Activated T-cell treated with anti-CD3 and anti-CD28 coated beads, Interleukin-2, amount 50 U/mL, for 72 hours (primary cell): ENCODE data around the gene SLC27A3. TPM values are rescaled to one million over a fixed set of nuclear protein-coding genes. Genes with fewer than 3 reads are reported as not detected.

Experiments
- ATAC-seq, 2 donors: fragments of 150-1000 bp; cut with Tn5 transposase; replicated peaks in 1 of 2; 2 replicates each; pipeline ENCODE4 v1.10.0; 2021; ENCODE audit warnings: moderate library complexity in 2 of 2, mild to moderate bottlenecking in 1 of 2
- DNase-seq, 2 donors: peaks; one replicate each; pipeline ENCODE4 v3.0.0; 2021 to 2022; ENCODE audit warnings: mixed read lengths in 1 of 2
- H3K27ac Mint-ChIP-seq: one replicate; pipeline ENCODE4 v1.8.0; 2022; ENCODE audit warnings: mild to moderate bottlenecking, moderate library complexity, mixed read lengths
- H3K27me3 Mint-ChIP-seq: one replicate; pipeline ENCODE4 v1.8.0; 2022; ENCODE audit warnings: low read depth, mixed read lengths
- H3K36me3 Mint-ChIP-seq, 2 donors: one replicate each; pipeline ENCODE4 v1.8.0; 2022; ENCODE audit warnings: mixed read lengths in 2 of 2, mild to moderate bottlenecking in 1 of 2; ENCODE audit not compliant: insufficient read depth in 2 of 2
- H3K4me1 Mint-ChIP-seq: one replicate; pipeline ENCODE4 v1.8.0; 2022; ENCODE audit warnings: low read depth, mixed read lengths
- H3K4me3 Mint-ChIP-seq, 2 donors: one replicate each; pipeline ENCODE4 v1.8.0; 2022; ENCODE audit warnings: mild to moderate bottlenecking in 2 of 2, mixed read lengths in 2 of 2, moderate library complexity in 2 of 2
- H3K9me3 Mint-ChIP-seq, 2 donors: one replicate each; pipeline ENCODE4 v1.8.0; 2022; ENCODE audit warnings: mixed read lengths in 2 of 2
- total RNA-seq, 2 donors: library from RNA; stranded (reverse); gene quantifications; one replicate each; pipeline ENCODE4 v1.2.3, GENCODE V29; 2022

The SLC27A3 gene
- total RNA-seq, 2 donors from 2014 or later = 5.6 to 8.3 TPM

DNA sequence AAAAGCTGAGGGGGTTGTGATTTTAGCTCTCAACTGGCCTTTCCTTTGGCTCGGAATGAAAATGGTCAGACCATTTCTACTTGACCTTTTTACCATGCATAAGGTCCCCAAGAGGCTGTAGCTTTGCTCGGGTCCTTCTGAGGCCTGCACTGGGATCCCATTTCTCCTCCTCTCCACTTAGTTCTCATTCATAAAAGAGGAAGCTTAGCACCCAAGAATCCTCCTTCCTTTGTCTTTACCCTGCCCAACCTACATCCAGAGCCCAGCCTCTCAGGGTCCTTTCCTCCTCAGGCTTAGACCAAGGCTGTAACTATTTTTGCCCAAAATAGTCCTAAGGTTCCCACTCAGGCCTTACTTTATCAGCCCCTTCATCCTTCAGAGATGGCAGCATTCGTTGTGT, 6.0 kb upstream of the SLC27A3 start:
- H3K9me3 Mint-ChIP-seq = no peaks in the 10 kb centered on the region
- ATAC-seq (no peak), DNase-seq (no peak)
- H3K27me3 Mint-ChIP-seq = no peaks in the 10 kb centered on the region
- peaks cover 5% of the 10 kb centered on the region for H3K4me1 Mint-ChIP-seq
- H3K36me3 Mint-ChIP-seq = peaks cover 7 to 15% of the 10 kb centered on the region in 2 donors
- no peak overlapping the region for H3K27ac Mint-ChIP-seq
- H3K4me3 Mint-ChIP-seq = no peak overlapping the region

DNA sequence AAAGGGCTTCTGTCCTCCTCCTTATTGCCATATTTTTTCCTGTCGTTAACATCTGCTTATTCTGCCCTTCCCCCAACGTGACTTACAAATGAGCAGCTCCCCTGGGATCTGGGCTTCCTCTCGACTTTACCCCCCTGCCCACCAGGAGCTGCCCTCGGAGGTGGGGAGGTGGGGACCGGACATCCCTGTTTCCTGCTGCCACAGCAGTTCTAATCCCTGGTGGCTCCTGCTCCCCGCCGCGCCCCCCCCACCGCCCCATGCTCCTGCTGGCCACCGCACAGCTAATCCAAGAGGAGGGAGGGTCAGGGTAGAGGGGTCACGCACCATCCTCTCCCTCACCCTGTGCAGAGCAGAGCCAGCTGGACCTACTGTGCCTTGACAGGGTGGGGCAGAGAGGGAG, 4.4 kb upstream of the SLC27A3 start:
- H3K4me1 Mint-ChIP-seq = peaks cover 12% of the 10 kb centered on the region
- no peaks in the 10 kb centered on the region for H3K9me3 Mint-ChIP-seq
- no peaks in the 10 kb centered on the region for H3K27me3 Mint-ChIP-seq
- H3K36me3 Mint-ChIP-seq = peaks cover 6 to 14% of the 10 kb centered on the region in 2 donors
- no peak for DNase-seq
- H3K27ac Mint-ChIP-seq = no peak overlapping the region
- no peak for ATAC-seq
- H3K4me3 Mint-ChIP-seq = no peak overlapping the region

DNA sequence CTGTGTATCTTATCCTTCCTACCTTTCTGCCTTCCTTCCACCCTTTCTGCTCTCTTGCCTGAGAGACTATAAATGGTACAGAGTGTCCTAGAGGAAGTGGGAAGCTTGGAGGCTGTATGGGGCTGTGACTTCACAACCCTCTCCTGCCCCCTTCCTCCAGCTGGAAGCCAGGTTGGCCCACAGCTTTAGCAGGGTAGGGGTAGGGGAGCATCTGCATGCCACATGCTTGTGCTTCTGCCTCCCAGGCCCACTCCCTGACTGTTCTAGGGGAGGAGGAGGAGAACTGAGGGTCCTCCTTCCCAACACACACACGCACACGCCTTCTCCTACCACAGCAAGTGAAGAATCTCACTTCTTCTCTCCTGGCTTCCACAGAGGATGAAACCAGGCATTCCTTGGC, 3.9 kb upstream of the SLC27A3 start:
- Mint-ChIP-seq H3K4me1 (peaks cover 15% of the 10 kb centered on the region), H3K27ac (no peak overlapping the region), H3K27me3 (no peaks in the 10 kb centered on the region), H3K36me3 (peaks cover 5 to 13% of the 10 kb centered on the region in 2 donors), H3K4me3 (no peak overlapping the region), H3K9me3 (no peaks in the 10 kb centered on the region)
- no peak for DNase-seq
- no peak for ATAC-seq

DNA sequence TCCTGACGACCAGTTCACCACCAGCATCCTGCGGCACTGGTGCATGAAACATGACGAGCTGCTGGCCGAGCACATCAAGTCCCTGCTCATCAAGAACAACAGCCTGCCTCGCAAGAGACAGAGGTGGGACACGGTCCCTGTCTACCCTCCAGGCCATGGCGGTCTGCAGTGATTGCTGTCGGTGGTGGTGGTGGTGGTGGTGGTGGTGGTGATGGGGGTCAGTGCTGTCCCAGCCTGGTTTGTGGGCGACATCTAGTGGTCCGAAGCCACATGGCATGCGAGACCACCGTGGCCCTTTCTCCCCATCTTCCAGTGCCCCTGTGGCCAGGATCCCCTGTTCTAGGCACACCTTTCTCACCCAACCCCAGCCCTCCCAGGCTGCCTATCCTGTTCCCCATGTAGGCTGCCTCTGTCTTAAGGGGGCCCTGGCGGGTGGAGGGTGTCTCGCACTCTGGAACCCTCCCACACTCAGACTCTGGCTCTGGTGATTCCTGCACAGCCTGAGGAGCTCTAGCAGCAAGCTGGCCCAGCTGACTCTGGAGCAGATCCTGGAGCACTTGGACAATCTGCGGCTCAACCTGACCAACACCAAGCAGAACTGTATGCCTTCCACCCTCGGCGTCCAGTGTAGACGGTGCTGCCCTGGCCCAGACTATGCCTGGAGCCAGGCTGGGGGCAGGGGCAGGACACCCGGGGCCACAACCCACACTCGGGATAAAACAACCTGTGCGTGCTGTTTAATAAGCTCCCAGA, 3.2 kb upstream of the SLC27A3 start:
- DNase-seq (no peak), ATAC-seq (no peak)
- no peaks in the 10 kb centered on the region for H3K9me3 Mint-ChIP-seq
- H3K36me3 Mint-ChIP-seq = peaks cover 5 to 12% of the 10 kb centered on the region in 2 donors
- no peak overlapping the region for H3K27ac Mint-ChIP-seq
- peaks cover 22% of the 10 kb centered on the region for H3K4me1 Mint-ChIP-seq
- no peak overlapping the region for H3K4me3 Mint-ChIP-seq
- H3K27me3 Mint-ChIP-seq = no peaks in the 10 kb centered on the region

DNA sequence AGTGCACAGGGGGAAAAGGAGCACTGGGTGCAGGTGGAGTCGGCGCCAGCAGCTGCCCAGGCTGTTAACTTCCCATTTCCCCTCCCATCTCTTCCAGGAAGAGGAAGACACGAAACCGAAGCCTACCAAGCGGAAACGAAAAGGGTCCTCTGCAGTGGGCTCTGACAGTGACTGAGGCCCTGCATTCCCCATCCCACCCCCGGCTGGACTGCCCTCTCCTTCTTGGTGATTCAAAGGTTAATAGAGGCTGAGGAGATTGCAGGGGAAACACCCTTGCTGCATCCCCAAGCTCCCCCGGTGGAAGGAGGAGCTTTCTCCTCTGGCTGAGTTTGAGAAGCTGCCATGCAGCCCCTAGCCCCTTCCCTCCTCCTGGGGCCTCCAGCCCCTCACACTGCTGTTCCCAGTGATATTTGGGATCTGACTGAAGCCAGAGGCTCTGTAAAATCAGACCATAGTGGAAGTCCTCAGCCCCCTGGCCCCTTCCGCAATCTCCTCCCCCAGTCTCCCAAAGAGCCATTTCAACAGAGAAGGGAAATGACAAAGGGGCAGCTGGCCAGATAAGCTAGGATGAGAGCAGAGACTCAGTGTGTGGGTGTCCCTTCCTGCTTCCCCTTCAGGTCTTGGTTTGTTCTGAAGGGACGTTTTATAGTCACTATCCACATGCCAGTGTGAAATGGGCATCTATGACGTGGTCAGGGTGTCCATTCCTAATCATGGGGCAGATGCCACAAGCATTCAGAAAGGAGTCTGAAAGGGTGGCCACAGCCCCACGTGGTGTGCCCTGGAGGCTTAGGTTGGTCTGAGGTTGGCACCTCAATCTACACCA, 1.9 kb upstream of the SLC27A3 start:
- Mint-ChIP-seq H3K27ac (no peak overlapping the region), H3K9me3 (no peaks in the 10 kb centered on the region), H3K4me3 (no peak overlapping the region), H3K4me1 (peaks cover 23% of the 10 kb centered on the region), H3K27me3 (no peaks in the 10 kb centered on the region), H3K36me3 (peaks cover 2 to 5% of the 10 kb centered on the region in 2 donors)
- DNase-seq (no peak), ATAC-seq (no peak)

DNA sequence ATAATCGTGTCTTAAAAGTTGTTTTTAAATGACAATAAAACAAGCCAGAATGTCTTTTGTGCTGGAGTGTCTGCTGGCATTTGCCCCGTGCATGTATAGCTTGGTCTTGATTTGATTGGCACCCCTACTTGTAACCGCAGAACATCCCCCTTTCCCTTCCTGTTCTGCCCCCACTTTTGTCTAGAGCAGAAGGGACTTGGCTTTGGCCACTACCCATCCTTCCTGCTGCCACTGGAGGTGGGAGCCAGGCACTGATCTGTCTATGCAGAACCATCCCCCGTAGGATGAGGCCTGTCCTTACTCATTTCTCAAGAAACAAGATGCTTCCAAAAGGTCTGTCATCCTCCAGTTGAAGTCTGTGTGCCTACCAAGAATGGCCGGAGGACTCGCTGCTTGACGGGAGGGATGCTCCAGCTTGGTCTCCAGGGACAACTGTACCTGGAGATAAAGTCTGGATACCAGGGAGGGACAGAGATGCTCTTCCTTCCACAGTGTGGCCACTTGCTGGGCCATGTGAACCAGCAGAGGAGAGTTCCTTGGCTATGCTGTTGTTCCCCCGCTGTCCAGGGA, 1.1 kb upstream of the SLC27A3 start:
- ATAC-seq (no peak), DNase-seq (no peak)
- peak overlapping the region in 1 of 2 donors; percentile 84 for H3K4me3 Mint-ChIP-seq
- no peak overlapping the region for H3K27ac Mint-ChIP-seq
- no peaks in the 10 kb centered on the region for H3K27me3 Mint-ChIP-seq
- peaks cover 23% of the 10 kb centered on the region for H3K4me1 Mint-ChIP-seq
- peaks cover 2 to 5% of the 10 kb centered on the region in 2 donors for H3K36me3 Mint-ChIP-seq
- H3K9me3 Mint-ChIP-seq = no peaks in the 10 kb centered on the region

DNA sequence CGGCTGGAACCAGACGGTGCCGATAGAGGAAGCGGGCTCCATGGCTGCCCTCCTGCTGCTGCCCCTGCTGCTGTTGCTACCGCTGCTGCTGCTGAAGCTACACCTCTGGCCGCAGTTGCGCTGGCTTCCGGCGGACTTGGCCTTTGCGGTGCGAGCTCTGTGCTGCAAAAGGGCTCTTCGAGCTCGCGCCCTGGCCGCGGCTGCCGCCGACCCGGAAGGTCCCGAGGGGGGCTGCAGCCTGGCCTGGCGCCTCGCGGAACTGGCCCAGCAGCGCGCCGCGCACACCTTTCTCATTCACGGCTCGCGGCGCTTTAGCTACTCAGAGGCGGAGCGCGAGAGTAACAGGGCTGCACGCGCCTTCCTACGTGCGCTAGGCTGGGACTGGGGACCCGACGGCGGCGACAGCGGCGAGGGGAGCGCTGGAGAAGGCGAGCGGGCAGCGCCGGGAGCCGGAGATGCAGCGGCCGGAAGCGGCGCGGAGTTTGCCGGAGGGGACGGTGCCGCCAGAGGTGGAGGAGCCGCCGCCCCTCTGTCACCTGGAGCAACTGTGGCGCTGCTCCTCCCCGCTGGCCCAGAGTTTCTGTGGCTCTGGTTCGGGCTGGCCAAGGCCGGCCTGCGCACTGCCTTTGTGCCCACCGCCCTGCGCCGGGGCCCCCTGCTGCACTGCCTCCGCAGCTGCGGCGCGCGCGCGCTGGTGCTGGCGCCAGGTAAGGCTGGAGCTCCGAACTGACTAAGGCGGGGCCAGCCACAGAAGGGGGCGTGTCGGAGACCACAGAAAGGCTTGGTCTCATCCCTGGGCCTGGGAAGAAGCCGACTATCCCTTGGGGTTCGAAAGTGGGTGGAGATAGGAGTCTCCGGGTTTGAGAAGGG, 486 bp downstream of the SLC27A3 start:
- DNase-seq (peak; percentile 72 to 74), ATAC-seq (peak; percentile 72 to 75)
- H3K36me3 Mint-ChIP-seq = peaks cover 0 to 2% of the 10 kb centered on the region in 2 donors
- no peak overlapping the region for H3K27ac Mint-ChIP-seq
- H3K27me3 Mint-ChIP-seq = no peaks in the 10 kb centered on the region
- H3K4me3 Mint-ChIP-seq = peak overlapping the region; percentile 83 to 84
- no peaks in the 10 kb centered on the region for H3K9me3 Mint-ChIP-seq
- peaks cover 23% of the 10 kb centered on the region for H3K4me1 Mint-ChIP-seq

DNA sequence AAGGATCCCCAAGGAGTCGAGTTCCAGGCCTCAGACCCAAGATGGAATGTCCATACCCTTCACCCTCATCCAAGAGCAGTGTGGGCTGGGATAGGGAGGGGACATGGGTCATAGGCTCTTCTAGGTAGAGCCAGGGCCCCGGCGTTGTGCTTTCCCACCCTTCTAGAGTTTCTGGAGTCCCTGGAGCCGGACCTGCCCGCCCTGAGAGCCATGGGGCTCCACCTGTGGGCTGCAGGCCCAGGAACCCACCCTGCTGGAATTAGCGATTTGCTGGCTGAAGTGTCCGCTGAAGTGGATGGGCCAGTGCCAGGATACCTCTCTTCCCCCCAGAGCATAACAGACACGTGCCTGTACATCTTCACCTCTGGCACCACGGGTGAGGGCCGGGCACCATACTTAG, 1.1 kb downstream of the SLC27A3 start:
- DNase-seq (no peak), ATAC-seq (no peak)
- Mint-ChIP-seq H3K4me3 (peak overlapping the region; percentile 83 to 84), H3K27ac (no peak overlapping the region), H3K27me3 (no peaks in the 10 kb centered on the region), H3K4me1 (peaks cover 23% of the 10 kb centered on the region), H3K36me3 (no peaks in the 10 kb centered on the region), H3K9me3 (no peaks in the 10 kb centered on the region)

DNA sequence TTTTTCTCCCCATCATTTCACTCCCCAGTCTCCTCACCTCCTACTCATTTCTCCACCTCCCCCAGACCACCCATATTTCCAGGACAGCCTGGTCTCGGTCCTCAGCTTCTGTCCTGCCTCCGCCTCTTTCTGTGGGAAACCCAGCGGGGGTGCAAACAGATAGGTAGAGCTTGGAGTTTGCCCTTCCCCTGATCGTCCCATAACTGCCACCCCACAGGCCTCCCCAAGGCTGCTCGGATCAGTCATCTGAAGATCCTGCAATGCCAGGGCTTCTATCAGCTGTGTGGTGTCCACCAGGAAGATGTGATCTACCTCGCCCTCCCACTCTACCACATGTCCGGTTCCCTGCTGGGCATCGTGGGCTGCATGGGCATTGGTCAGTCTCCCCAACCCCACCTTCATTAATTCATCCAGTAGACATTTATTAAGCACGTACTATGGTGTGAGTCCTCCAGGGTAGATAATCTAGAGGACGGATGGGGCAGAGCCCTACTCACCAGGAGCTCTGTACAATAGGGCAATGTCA, 1.7 kb downstream of the SLC27A3 start:
- DNase-seq (no peak), ATAC-seq (no peak)
- H3K4me1 Mint-ChIP-seq = peaks cover 23% of the 10 kb centered on the region
- H3K9me3 Mint-ChIP-seq = no peaks in the 10 kb centered on the region
- no peaks in the 10 kb centered on the region for H3K36me3 Mint-ChIP-seq
- no peaks in the 10 kb centered on the region for H3K27me3 Mint-ChIP-seq
- H3K27ac Mint-ChIP-seq = no peak overlapping the region
- H3K4me3 Mint-ChIP-seq = peak overlapping the region; percentile 57 to 63

DNA sequence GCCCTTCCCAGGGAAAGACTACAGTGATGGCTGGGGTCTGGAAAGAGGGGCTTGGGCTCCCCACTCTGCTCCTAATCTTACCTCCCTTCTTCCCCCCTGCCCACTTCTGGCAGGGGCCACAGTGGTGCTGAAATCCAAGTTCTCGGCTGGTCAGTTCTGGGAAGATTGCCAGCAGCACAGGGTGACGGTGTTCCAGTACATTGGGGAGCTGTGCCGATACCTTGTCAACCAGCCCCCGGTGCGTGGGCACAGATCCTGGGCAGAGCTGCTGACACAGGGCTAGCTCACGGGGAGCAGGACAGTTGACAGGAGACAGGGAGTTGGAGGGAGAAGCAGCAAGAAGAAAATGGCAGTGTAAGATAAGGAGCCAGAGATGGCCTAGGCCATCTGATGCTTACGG, 2.4 kb downstream of the SLC27A3 start:
- no peak for DNase-seq
- no peak for ATAC-seq
- H3K4me1 Mint-ChIP-seq = peaks cover 27% of the 10 kb centered on the region
- no peak overlapping the region for H3K4me3 Mint-ChIP-seq
- H3K36me3 Mint-ChIP-seq = no peaks in the 10 kb centered on the region
- H3K27ac Mint-ChIP-seq = no peak overlapping the region
- H3K27me3 Mint-ChIP-seq = no peaks in the 10 kb centered on the region
- no peaks in the 10 kb centered on the region for H3K9me3 Mint-ChIP-seq

DNA sequence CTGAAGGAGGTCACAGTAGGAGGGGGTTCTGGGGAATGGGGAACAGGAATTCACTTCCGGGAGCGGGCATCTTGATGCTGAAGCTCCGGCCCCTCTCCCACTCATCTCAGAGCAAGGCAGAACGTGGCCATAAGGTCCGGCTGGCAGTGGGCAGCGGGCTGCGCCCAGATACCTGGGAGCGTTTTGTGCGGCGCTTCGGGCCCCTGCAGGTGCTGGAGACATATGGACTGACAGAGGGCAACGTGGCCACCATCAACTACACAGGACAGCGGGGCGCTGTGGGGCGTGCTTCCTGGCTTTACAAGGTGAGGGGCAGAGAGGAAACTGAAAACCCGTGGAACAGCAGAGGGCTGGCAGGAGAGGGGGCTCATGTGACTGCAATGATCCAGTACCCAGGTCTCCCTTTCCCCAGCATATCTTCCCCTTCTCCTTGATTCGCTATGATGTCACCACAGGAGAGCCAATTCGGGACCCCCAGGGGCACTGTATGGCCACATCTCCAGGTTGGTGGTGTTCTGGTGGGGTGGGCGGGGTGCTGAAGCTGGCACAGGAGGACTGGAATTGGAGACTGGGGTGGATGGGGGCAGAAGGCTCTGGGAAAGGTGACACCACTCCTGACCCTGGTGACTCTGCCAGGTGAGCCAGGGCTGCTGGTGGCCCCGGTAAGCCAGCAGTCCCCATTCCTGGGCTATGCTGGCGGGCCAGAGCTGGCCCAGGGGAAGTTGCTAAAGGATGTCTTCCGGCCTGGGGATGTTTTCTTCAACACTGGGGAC, 3.0 kb downstream of the SLC27A3 start:
- H3K9me3 Mint-ChIP-seq = no peaks in the 10 kb centered on the region
- H3K4me1 Mint-ChIP-seq = peaks cover 29% of the 10 kb centered on the region
- no peak overlapping the region for H3K27ac Mint-ChIP-seq
- DNase-seq (no peak), ATAC-seq (no peak)
- no peaks in the 10 kb centered on the region for H3K36me3 Mint-ChIP-seq
- H3K4me3 Mint-ChIP-seq = no peak overlapping the region
- H3K27me3 Mint-ChIP-seq = no peaks in the 10 kb centered on the region
